ENCODE results near the gene VWA3B. TPM values are rescaled to one million over a fixed set of nuclear protein-coding genes. Genes with fewer than 3 reads are reported as not detected.

The VWA3B gene
- total RNA-seq, 2 donors from 2014 or later, result 4.0 TPM; not detected in 1

- intact Hi-C loops (cut with DNase I), result no loop called here
- H3K36me3 ChIP-seq, result no peaks in the 10 kb centered on the region
- no peak for DNase-seq (ENCODE audit: low spot score)
- no peaks in the 10 kb centered on the region for H3K9me3 ChIP-seq
- no peaks in the 10 kb centered on the region for H3K27me3 ChIP-seq (replicated peaks; ENCODE audit: insufficient read depth)
- WGBS, result 74% methylated on average over 4 of the region's 4 CpGs
- H3K4me1 ChIP-seq (replicated peaks), result no peaks in the 10 kb centered on the region
- H3K4me3 ChIP-seq, result no peak overlapping the region
- TF ChIP-seq POLR2AphosphoS5 (IDR thresholded peaks at IDR 0.05) (no peak), POLR2A (IDR thresholded peaks at IDR 0.05) (no peak), CTCF (IDR thresholded peaks at IDR 0.05) (no peak)
- H3K27ac ChIP-seq, result no peak overlapping the region
Measured at GRCh38 chr2:98245491-98245890, 158.5 kb downstream of the VWA3B start.

- Histone ChIP-seq H3K27me3 (replicated peaks; ENCODE audit: insufficient read depth) (no peaks in the 10 kb centered on the region), H3K4me1 (replicated peaks) (no peaks in the 10 kb centered on the region), H3K27ac (no peak overlapping the region), H3K4me3 (no peak overlapping the region), H3K36me3 (no peaks in the 10 kb centered on the region), H3K9me3 (no peaks in the 10 kb centered on the region)
- intact Hi-C loops (cut with DNase I), result no loop called here
- DNase-seq (ENCODE audit: low spot score), result no peak
- TF ChIP-seq POLR2A (IDR thresholded peaks at IDR 0.05) (no peak), CTCF (IDR thresholded peaks at IDR 0.05) (no peak), POLR2AphosphoS5 (IDR thresholded peaks at IDR 0.05) (no peak)
Measured at GRCh38 chr2:98247383-98247782, 160.4 kb downstream of the VWA3B start.

GRCh38 chr2:98252038-98252773, 165.2 kb downstream of the VWA3B start:
- Histone ChIP-seq H3K27me3 (replicated peaks; ENCODE audit: insufficient read depth) (no peaks in the 10 kb centered on the region), H3K9me3 (no peaks in the 10 kb centered on the region), H3K4me1 (replicated peaks) (no peaks in the 10 kb centered on the region), H3K4me3 (no peak overlapping the region), H3K27ac (no peak overlapping the region), H3K36me3 (no peaks in the 10 kb centered on the region)
- whole genome bisulfite sequencing, result 94% methylated on average over 14 of the region's 14 CpGs
- TF ChIP-seq POLR2A (IDR thresholded peaks at IDR 0.05) (no peak), POLR2AphosphoS5 (IDR thresholded peaks at IDR 0.05) (no peak), CTCF (IDR thresholded peaks at IDR 0.05) (no peak)
- no peak for DNase-seq (ENCODE audit: low spot score)
- intact Hi-C loops (cut with DNase I), result no loop called here

GRCh38 chr2:98253461-98254070, 166.6 kb downstream of the VWA3B start:
- Histone ChIP-seq H3K4me3 (no peak overlapping the region), H3K36me3 (no peaks in the 10 kb centered on the region), H3K4me1 (replicated peaks) (no peaks in the 10 kb centered on the region), H3K27me3 (replicated peaks; ENCODE audit: insufficient read depth) (no peaks in the 10 kb centered on the region), H3K27ac (no peak overlapping the region), H3K9me3 (no peaks in the 10 kb centered on the region)
- DNase-seq (ENCODE audit: low spot score), result no peak
- 82% methylated on average over 5 of the region's 5 CpGs for WGBS
- no peak for TF ChIP-seq POLR2AphosphoS5 (IDR thresholded peaks at IDR 0.05)
- no peak for TF ChIP-seq CTCF (IDR thresholded peaks at IDR 0.05)
- TF ChIP-seq POLR2A (IDR thresholded peaks at IDR 0.05), result no peak
- intact Hi-C loops (cut with DNase I), result no loop called here

All from prostate gland (tissue), 2 donors.